Caco-2 (cell line): ENCODE measurements around the gene MTLN. TPM values are rescaled to one million over a fixed set of nuclear protein-coding genes. Genes with fewer than 3 reads are reported as not detected.
"Not testable (repeated sequence)": the region's sequence is repeated elsewhere in the genome, so short reads cannot be mapped to it uniquely, and the experiment has no call there.

Experiments used
- Bru-seq: library from RNA; stranded (reverse); fragments of 400-500 nt; gene quantifications from one replicate; lab custom pipeline; 2021; lab: Mats Ljungman, UMichigan
- BruChase-seq, 2 experiments: library from RNA; stranded (reverse); fragments of 400-500 nt; gene quantifications; one replicate each; lab custom pipeline; 2021; lab: Mats Ljungman, UMichigan
- BruUV-seq: library from RNA; stranded (reverse); fragments of 400-500 nt; replicated peaks from 2 replicates; lab custom pipeline; 2021; lab: Mats Ljungman, UMichigan
- CTCF ChIA-PET: fragments of 300-600 bp; sonication (Branson Sonifier 250); formaldehyde crosslinking; loops from one replicate; lab custom pipeline; 2022; ENCODE audit warnings: antibody characterized with exemption; lab: Charles Lee
- POLR2A ChIA-PET: fragments of 300-600 bp; sonication (Branson Sonifier 250); formaldehyde crosslinking; loops from one replicate; lab custom pipeline; 2022; ENCODE audit warnings: antibody characterized with exemption; lab: Charles Lee
- DNase-seq, 2 experiments: peaks; one replicate each; pipeline versions ENCODE4 v3.0.0 to v3.0.0-alpha.2; 2020 to 2022
- H3K27me3 ChIP-seq: replicated peaks from 2 replicates; pipeline ENCODE4 v1.6.0; 2011; ENCODE audit warnings: low read length; ENCODE audit not compliant: control insufficient read depth, insufficient read depth
- H3K36me3 ChIP-seq: 2 replicates; pipeline ENCODE4 v1.5.1; 2011; ENCODE audit warnings: low read length; ENCODE audit not compliant: control insufficient read depth, insufficient read depth
- H3K4me1 ChIP-seq: fragments of 250-450 bp; sonication (Bioruptor Pico); 2 replicates; pipeline ENCODE4 v1.5.1; 2020; ENCODE audit warnings: mild to moderate bottlenecking
- H3K4me3 ChIP-seq: 2 replicates; pipeline ENCODE4 v1.5.1; 2011; ENCODE audit warnings: low read depth, mild to moderate bottlenecking, control low read depth, low read length
- H3K9me3 ChIP-seq: fragments of 250-450 bp; sonication (Bioruptor Pico); 2 replicates; pipeline ENCODE4 v1.5.1; 2020; ENCODE audit warnings: mild to moderate bottlenecking, moderate library complexity
- H3K27ac Mint-ChIP-seq: one replicate; pipeline ENCODE4 v1.8.0; 2022; ENCODE audit warnings: mixed read lengths; ENCODE audit not compliant: unreplicated experiment
- H3K27me3 Mint-ChIP-seq: one replicate; pipeline ENCODE4 v1.8.0; 2022; ENCODE audit warnings: mixed read lengths; ENCODE audit not compliant: insufficient read depth, unreplicated experiment
- H3K36me3 Mint-ChIP-seq: one replicate; pipeline ENCODE4 v1.8.0; 2022; ENCODE audit warnings: mild to moderate bottlenecking, mixed read lengths; ENCODE audit not compliant: insufficient read depth, unreplicated experiment
- H3K4me1 Mint-ChIP-seq: one replicate; pipeline ENCODE4 v1.8.0; 2022; ENCODE audit warnings: low read depth, mixed read lengths; ENCODE audit not compliant: unreplicated experiment
- H3K4me3 Mint-ChIP-seq: one replicate; pipeline ENCODE4 v1.8.0; 2022; ENCODE audit warnings: mild to moderate bottlenecking, moderate library complexity, mixed read lengths; ENCODE audit not compliant: unreplicated experiment
- H3K9me3 Mint-ChIP-seq: one replicate; pipeline ENCODE4 v1.8.0; 2022; ENCODE audit warnings: mixed read lengths; ENCODE audit not compliant: unreplicated experiment
- intact Hi-C: fragments of 100-400 bp; cut with micrococcal nuclease; formaldehyde crosslinking; loops from one replicate; pipeline ENCODE4 v1.10.0; 2022; ENCODE audit not compliant: unreplicated experiment
- long read RNA-seq: library from polyadenylated mRNA; stranded (forward); transcript quantifications from one replicate; pipeline ENCODE4 v2.0.0, GENCODE V29; 2022
- total RNA-seq: library from RNA; stranded (reverse); gene quantifications from 2 replicates; pipeline ENCODE4 v1.2.3, GENCODE V29; 2022
- TF ChIP-seq, protein P1 (sequence below), 2 experiments: fragments of 200-600 bp in 1 of 2; IDR thresholded peaks; 1 replicate in 1 of 2; 2 replicates in 1 of 2; pipeline versions ENCODE4 v1.5.1 to v1.8.0; 2011 to 2022; ENCODE audit warnings: antibody characterized with exemption in 1 of 2, control low read depth in 1 of 2, inconsistent platforms in 1 of 2, low read depth in 1 of 2, low read length in 1 of 2, mild to moderate bottlenecking in 1 of 2, moderate library complexity in 1 of 2; ENCODE audit not compliant: insufficient read depth in 1 of 2, severe bottlenecking in 1 of 2, unreplicated experiment in 1 of 2

The MTLN gene
- total RNA-seq = 48.7 and 50.7 TPM in 2 replicates
- Bru-seq, nascent RNA = percentile 42 among the genes with signal in this experiment
- BruChase-seq, experiment 1, labeled RNA remaining after a 2-hour chase = percentile 36 among the genes with signal in this experiment
- percentile 39 among the genes with signal in this experiment for BruChase-seq, experiment 2, labeled RNA remaining after a 6-hour chase
- long read RNA-seq, transcript MTLN-203 (2 exons, 441 nt) = major isoform, 56 of 56 reads
- long read RNA-seq, partial matches to known transcripts = 0 of 56 reads
- long read RNA-seq, other reads (novel, unspliced or antisense) = 0 of 56 reads

- peak within 1 kb of the TSS; percentile 93 for H3K27ac Mint-ChIP-seq
- TSS peak; percentile 87 for BruUV-seq
- intact Hi-C loops = no loop called here
- peaks cover 6% of the 10 kb centered on the region; the same call in 1 of the 2 replicates for H3K4me1 ChIP-seq
- TF ChIP-seq, protein P1, sequence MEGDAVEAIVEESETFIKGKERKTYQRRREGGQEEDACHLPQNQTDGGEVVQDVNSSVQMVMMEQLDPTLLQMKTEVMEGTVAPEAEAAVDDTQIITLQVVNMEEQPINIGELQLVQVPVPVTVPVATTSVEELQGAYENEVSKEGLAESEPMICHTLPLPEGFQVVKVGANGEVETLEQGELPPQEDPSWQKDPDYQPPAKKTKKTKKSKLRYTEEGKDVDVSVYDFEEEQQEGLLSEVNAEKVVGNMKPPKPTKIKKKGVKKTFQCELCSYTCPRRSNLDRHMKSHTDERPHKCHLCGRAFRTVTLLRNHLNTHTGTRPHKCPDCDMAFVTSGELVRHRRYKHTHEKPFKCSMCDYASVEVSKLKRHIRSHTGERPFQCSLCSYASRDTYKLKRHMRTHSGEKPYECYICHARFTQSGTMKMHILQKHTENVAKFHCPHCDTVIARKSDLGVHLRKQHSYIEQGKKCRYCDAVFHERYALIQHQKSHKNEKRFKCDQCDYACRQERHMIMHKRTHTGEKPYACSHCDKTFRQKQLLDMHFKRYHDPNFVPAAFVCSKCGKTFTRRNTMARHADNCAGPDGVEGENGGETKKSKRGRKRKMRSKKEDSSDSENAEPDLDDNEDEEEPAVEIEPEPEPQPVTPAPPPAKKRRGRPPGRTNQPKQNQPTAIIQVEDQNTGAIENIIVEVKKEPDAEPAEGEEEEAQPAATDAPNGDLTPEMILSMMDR (IDR thresholded peaks at IDR 0.05; ENCODE audit: insufficient read depth in 1 of 2, low read depth in 1 of 2, low read length in 1 of 2, severe bottlenecking in 1 of 2, unreplicated experiment in 1 of 2) = no peak
- peaks cover 11% of the 10 kb centered on the region for H3K9me3 Mint-ChIP-seq
- peak; percentile 69 to 81 for DNase-seq
- H3K4me3 ChIP-seq = peak within 1 kb of the TSS; percentile 52
- H3K4me3 Mint-ChIP-seq = peak within 1 kb of the TSS; percentile 90
- H3K27me3 Mint-ChIP-seq = no peaks in the 10 kb centered on the region
- POLR2A ChIA-PET = interaction anchor here (0.7 kb wide), 1 partner anchor 1762 kb away, joined by 4 read pairs; no protein-coding TSS in a partner anchor
- H3K9me3 ChIP-seq = peaks cover 9% of the 10 kb centered on the region; the same call in 1 of the 2 replicates
- H3K27me3 ChIP-seq = no peaks in the 10 kb centered on the region
- H3K4me1 Mint-ChIP-seq = no peaks in the 10 kb centered on the region
- no peaks in the 10 kb centered on the region for H3K36me3 ChIP-seq
- peaks cover 7% of the 10 kb centered on the region for H3K36me3 Mint-ChIP-seq
- CTCF ChIA-PET = no interaction called here
Observed at GRCh38 chr2:110211938-110212858, at the start of gene MTLN. Gene MTLN (minus strand): TSS chr2:110212547. CDS start chr2:110212525, 22 bp downstream.

DNA sequence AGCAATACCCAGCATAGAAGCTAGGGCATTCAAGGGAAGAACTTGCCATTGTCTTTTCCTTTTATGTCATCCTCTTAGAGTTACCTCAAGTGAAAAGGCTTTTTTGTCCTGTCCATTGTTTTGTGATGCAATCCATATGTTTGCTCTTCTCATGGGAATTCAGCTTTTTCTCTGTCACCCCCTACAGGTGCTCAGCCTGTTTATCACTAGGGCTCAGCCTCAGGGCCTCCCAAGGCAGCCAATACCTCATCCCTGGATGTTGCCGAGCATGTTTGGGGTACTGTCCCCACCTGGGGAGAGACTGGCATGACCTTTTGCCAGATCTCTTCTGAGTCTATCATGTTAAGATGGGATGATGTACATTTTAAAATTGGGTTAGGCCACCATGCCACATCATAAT is 49.6 kb upstream of the MTLN start:
- H3K4me3 Mint-ChIP-seq, POLR2A ChIA-PET, H3K27ac Mint-ChIP-seq, DNase-seq, CTCF ChIA-PET, H3K36me3 Mint-ChIP-seq, H3K4me3 ChIP-seq, H3K4me1 ChIP-seq, H3K36me3 ChIP-seq, H3K4me1 Mint-ChIP-seq, H3K27me3 ChIP-seq, BruUV-seq, intact Hi-C loops, H3K27me3 Mint-ChIP-seq, H3K9me3 Mint-ChIP-seq, H3K9me3 ChIP-seq: not testable (repeated sequence)

GRCh38 chr2:110248081-110248795 is 35.9 kb upstream of the MTLN start:
- H3K9me3 ChIP-seq, H3K4me1 Mint-ChIP-seq, H3K4me1 ChIP-seq, H3K4me3 Mint-ChIP-seq, H3K36me3 Mint-ChIP-seq, H3K36me3 ChIP-seq, H3K27me3 ChIP-seq, BruUV-seq, H3K27me3 Mint-ChIP-seq, DNase-seq, H3K9me3 Mint-ChIP-seq, intact Hi-C loops, H3K4me3 ChIP-seq, H3K27ac Mint-ChIP-seq, POLR2A ChIA-PET, CTCF ChIA-PET: not testable (repeated sequence)

DNA sequence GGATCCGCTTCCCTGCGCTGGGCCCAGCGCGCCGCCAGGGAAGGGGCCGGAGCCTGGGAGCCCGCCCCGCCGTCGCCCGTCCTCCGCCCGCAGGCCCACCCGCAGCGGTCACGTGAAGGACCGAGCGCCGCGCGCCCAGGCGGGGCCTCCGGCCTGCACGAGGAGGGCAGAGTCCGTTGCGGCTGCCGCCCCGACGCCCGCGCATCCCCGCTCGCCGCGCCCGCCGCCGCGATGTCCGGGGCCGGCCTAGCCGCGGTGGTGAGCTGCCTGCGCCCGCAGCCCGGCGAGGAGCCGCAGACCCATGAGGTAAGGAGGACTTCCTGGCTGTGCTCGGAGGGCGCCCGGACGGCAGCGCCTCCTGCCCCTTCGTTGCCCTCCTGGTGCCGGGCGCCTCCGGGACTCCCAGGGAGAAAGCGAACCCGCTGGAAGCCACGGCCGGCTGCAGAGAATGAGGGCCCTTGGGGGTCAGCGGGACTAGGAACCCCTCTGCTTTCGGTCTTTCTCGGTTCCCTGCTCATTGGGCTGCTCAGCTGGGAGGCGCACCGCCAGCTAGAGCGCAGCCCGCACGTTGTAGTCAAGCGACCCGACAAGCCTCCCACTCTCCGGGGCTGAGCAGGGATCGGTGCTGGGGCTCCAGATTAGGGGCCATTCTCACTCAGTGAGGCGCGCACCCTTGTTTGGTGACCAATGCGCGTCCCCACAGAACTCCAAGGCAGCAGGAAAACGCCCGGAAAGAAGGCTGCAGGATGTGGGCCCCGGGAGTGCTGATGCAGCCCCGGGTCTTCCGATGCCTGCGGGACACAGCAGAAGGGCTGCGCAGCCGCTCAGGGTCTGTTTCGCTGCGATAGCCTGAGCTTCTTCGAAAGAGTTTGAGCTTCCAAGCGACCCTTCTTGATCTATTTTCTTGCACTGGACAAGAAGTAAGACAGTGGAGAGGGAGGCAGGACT is 33.4 kb upstream of the MTLN start:
- H3K27me3 Mint-ChIP-seq, H3K4me1 ChIP-seq, H3K4me3 Mint-ChIP-seq, intact Hi-C loops, H3K36me3 Mint-ChIP-seq, H3K4me3 ChIP-seq, POLR2A ChIA-PET, H3K9me3 ChIP-seq, H3K9me3 Mint-ChIP-seq, H3K4me1 Mint-ChIP-seq, H3K27me3 ChIP-seq, BruUV-seq, H3K27ac Mint-ChIP-seq, CTCF ChIA-PET, H3K36me3 ChIP-seq, DNase-seq: not testable (repeated sequence)

DNA sequence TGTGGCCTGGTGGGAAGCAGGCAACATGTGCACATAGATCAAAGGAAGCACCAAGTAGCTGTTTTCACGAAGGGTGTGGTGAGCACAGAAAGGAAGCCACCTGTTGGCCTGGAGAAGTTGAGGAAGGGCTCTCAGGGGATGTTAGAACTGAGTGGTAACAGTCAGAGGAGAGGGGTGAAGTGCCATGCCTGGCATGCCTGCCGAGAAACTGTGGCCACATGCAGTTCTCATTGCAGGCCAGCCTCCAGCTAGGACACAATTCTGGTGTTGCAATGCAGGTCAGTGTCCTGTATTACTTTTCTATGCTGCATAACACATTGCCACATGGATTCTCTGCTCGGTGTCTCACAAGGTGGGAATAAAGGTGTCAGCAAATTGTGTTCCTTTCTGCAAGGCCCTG is 30.9 kb upstream of the MTLN start:
- intact Hi-C loops, H3K4me1 Mint-ChIP-seq, POLR2A ChIA-PET, BruUV-seq, H3K4me3 ChIP-seq, H3K36me3 Mint-ChIP-seq, H3K27ac Mint-ChIP-seq, H3K9me3 ChIP-seq, H3K27me3 ChIP-seq, DNase-seq, CTCF ChIA-PET, H3K36me3 ChIP-seq, H3K9me3 Mint-ChIP-seq, H3K4me1 ChIP-seq, H3K4me3 Mint-ChIP-seq, H3K27me3 Mint-ChIP-seq: not testable (repeated sequence)
